GM18517 (cell line): Measurements from ENCODE around the gene OLFML3.
"Not testable (repeated sequence)": the region's sequence is repeated elsewhere in the genome, so short reads cannot be mapped to it uniquely, and the experiment has no call there.

Experiments used
- ATAC-seq: cut with Tn5 transposase; IDR thresholded peaks from one replicate; pipeline ENCODE4 v1.9.1; 2021; ENCODE audit warnings: mild to moderate bottlenecking, moderate library complexity; ENCODE audit not compliant: unreplicated experiment

Gene OLFML3

GRCh38 chr1:113948151-113948550 is 31.1 kb upstream of the OLFML3 start:
- not testable (repeated sequence) for ATAC-seq

DNA sequence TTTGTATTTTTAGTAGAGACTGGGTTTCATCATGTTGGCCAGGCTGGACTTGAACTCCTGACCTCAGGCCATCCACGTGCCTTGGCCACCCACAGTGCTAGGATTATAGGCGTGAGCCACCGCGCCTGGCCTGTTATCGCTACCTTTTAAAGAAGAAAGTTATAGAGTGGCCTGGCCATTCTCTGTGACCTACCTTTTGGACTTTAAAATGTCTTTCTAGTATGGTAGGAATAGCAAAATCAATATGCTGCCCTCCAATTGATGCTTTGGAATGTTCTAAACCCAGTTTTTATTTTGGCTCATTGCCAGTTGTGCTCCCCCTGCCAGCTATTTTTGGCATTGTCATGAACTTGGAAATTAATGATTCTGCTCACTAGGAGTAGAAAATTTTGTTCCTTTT is 30.3 kb upstream of the OLFML3 start:
- ATAC-seq = no peak

DNA sequence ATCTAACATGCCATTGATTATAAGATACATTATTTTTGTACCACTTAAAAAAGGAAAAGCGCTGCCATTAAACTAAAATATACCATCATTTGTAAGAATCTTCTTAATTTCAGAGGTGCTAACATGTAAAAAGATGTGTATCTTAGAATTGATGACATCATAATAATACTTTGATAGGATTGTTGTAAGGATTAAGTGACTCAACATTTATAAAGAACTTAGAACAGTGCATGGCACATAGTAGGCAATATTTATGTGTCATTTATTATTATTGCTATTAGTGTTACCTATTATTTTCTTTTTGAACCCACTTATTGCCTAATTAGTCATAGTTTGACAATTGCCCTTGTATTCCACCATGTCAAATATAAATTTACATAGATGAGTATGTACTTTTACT is 28.4 kb upstream of the OLFML3 start:
- ATAC-seq = no peak

DNA sequence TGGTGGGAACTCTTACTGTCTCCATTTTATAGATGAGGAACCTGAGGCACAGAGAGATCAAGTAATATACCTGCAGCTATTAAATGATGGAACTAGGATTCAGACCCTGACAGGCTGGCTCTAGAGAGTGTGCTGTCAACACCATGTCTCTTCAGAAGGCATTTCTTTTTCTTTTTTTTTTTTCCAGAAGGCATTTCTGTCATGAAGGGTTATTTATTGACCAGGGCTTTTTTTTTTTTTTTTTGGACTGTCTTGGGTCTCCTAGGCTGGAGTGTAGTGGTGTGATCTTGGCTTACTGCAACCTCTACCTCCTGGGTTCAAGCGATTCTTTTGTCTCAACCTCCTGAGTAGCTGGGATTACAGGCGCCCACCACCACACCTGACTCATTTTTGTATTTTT is 27.6 kb upstream of the OLFML3 start:
- ATAC-seq = no peak

DNA sequence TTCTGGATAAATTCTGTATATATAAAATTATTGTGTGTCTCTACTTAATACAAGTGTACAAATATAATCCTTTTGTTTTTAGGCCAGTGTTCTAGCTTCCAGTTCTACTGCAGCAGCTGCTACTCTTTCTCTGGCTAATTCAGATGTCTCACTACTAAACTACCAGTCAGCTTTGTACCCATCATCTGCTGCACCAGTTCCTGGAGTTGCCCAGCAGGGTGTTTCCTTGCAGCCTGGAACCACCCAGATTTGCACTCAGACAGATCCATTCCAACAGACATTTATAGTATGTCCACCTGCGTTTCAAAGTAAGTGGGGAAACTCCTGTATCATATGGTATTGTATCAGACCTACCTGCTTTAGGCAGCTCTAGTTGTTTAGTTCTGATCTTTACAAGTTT is 21.3 kb upstream of the OLFML3 start:
- ATAC-seq = no peak

DNA sequence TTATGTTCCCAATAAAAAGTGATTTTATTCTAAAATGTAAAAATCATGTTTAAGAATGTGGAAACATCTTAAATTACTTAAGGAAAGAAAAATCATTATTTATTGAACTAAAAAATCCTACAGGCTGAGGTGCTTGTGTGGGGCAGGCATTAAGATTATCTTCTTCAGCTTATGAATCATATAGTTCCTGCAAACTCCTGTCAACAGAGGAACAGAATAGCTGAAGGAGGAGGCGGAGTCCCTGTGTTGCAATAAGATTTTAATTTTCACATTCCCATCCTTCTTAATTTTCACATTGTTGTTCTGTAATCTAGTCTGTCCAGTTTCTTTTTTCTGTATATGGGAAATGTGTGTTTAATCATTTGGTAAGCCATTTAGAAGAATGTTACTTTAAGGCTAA is 20.6 kb upstream of the OLFML3 start:
- ATAC-seq = no peak

DNA sequence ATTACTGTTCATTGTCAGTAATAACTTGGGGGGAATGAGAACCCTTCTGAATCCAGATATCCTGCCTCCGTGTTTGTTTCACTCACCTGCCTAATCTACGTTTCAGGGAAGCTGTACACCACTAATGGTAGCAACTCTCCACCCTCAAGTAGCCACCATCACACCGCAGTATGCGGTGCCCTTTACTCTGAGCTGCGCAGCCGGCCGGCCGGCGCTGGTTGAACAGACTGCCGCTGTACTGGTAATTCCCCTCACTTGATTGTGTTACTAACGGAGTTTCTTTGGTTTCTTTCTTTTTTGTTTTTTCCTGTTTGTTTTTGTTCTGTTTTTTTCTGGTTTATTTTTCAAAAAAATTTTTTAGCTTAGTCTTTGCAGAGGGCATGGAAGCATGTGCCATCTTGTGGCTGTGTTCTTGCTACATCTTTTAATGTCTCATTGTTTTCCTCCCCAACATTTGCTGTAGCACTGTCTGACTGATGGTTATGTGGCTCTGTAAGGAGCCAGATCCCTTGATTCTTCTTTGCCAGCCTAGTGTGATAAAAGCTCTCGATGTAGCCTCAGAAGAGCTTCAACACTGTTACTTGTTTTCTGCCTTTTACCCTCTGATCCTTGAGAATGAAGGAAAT is 15.9 kb upstream of the OLFML3 start:
- ATAC-seq = no peak

- no peak for ATAC-seq
Observed at GRCh38 chr1:113965703-113966412, 13.4 kb upstream of the OLFML3 start.

GRCh38 chr1:113972954-113973353 is 6.3 kb upstream of the OLFML3 start:
- no peak for ATAC-seq

GRCh38 chr1:113975211-113975895 is 3.9 kb upstream of the OLFML3 start:
- no peak for ATAC-seq

- no peak for ATAC-seq
Observed at GRCh38 chr1:113976609-113977278, 2.5 kb upstream of the OLFML3 start.

DNA sequence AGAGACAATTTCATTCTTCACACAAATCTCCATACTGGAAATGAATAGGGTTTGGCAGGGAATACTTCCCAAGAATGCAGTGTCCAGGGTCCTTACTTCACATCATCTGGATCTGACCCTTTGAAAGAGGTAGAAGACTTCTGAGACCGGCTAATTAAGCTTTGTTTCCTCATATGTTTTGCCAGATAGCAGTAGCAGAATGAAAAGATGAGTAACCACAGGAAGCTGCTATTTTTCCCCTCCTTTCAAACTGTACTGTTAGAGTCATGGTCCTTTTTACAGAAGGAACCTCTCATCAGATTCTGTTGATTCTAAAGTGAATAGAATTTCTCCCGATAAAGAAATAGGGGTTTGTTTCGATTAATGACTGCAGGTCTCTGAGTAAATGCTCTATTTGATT is 1.4 kb upstream of the OLFML3 start:
- ATAC-seq = no peak

GRCh38 chr1:113980110-113980509 is 836 bp downstream of the OLFML3 start:
- ATAC-seq = no peak

DNA sequence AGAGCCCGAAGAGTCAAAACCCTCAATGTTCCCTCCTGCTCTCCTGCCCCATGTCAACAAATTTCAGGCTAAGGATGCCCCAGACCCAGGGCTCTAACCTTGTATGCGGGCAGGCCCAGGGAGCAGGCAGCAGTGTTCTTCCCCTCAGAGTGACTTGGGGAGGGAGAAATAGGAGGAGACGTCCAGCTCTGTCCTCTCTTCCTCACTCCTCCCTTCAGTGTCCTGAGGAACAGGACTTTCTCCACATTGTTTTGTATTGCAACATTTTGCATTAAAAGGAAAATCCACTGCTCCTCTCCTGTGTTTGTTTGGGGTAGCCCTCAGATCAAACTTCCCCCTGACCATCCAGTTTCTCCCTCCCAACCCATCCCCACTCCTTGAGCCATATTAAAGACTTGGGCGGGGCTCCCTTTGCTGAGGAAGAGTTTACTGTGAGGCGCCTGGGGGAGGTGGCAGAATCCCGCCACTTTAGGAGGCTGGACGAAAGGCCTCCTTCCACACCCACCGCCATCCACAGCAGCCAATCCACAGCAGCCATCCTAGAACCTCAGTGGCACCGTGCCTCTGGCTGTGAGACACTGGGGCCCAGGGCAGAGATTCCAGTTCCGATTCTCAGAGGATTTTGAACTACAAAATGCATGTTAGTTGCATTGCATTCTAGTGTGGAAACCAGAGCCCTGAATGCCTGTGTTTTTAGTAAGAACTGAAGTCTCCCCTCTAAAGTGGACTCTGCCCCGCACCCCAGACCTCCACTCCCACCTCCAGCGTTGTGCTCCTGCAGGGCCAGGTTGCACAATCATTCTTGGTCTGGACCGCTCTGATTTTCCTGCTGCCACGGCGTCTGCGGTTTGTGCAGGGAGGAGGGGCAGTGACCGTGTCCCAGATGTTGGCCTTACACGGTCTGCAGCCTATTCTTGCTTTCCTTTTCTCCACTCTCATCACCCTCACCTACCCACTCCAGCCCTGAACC is 3.0 kb downstream of the OLFML3 start:
- ATAC-seq = no peak

GRCh38 chr1:113982949-113983348 is 3.7 kb downstream of the OLFML3 start:
- no peak for ATAC-seq

DNA sequence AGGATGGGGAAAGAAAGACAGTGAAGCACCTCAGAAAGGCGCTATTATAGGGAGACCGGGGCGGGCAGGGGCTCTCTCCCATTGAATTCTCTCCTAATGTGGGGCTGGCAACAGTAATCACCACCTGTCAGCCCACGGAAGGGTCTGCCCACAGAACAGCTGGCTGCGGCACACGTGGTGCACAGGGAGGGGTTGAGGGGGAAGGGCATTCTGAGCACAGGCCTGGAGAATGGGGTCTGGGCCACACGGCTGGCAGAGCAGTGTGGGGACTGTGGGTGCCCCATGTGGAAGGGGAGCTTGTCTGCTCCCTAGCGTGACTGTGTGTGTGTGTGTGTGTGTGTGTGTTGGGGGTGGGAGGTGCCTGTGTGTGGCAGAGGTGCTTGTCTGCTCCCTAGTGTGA is 4.1 kb downstream of the OLFML3 start:
- ATAC-seq = no peak

GRCh38 chr1:113983826-113984225 is 4.6 kb downstream of the OLFML3 start:
- ATAC-seq = no peak

DNA sequence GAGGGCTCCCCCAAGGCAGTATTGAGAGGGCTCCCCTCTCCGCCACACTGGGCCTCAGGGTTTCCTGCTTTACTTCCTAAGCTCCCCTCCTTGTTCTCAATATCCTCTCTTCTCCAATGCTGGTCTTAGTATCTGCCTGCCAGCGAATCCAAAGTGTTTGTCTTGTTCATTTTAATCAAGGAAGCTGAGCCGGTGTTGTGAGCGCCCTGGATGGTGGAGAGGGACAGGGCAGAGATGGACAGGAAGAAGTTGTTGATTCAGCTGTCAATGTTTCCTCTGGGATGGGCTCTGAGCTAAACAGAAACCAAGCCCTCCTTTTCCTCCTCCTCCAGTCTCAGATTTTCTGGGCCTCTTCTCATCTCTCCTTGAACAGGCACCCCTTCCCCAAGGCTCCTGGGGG is 5.4 kb downstream of the OLFML3 start:
- ATAC-seq = no peak

DNA sequence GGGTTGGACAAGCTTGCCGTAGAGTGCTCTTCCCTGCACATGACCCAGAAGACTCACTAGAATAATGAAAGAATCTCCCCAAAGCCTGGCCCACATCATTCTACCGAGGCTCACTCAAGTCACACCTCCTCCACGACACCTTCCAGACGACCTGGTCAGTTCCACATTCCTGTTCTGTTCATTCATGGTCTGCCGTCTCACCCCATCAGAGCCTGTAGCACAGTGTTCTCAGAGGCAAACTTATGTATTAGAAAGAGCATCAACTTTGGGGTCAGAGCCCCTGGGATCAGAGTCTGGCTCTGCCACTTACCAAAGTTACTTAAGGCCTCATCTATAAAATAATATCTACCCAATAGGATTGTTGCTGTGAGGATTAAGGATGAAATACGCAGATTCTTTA is 7.5 kb downstream of the OLFML3 start:
- no peak for ATAC-seq

- no peak for ATAC-seq
Observed at GRCh38 chr1:113987259-113987658, 8.0 kb downstream of the OLFML3 start.

DNA sequence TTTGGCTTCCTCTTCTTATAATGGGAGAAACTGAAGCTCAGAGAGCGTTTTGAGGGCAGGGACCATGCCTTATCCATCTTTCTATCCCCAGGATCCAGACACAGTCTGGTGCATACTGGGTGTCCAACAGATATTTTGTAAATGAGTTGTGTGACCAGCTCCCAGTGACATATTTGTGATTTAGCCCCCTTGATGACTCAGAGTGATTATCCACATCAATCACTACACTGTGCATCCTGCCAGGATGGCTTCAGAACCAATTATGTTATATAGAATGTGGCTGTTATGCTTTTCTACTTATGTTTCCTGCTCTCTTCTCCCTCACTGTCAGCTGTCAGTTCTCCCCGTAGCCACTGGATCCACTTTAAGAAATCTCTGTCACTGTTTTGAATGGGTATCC is 11.3 kb downstream of the OLFML3 start:
- no peak for ATAC-seq
